ENCODE measurements around the gene ARHGAP11A.

The ARHGAP11A gene

DNA sequence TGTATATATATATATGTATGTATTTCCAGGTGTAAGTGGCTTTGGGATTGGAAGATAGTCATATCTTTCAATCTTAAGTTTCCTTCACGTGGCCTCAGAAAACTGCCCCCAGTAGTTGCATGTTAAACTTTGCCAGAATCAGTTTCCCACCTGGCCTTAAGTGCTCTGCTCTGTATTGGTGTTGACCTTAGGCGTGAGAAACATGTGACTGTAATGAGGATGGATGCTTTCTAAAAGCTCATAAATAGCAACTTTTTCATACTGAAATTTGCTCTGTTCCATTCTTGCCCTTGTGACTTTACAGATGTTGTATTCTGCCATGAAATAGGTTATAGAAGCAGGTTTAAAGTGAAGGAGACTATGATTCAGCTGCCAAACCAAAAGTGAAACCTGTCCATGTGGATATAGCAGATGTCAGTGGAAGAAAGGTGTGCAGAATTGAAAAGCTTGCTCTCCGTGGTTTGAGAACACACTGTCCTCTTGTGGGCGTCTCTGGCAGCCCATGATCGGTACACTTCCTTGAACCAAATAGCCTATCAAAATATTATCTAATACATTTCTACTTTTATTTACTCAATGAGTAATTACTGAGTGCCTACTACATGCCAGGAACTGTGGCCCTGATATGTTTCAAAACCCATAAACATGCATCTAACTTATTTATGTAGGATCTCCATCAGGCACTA lies 42.0 kb downstream of the ARHGAP11A start:
- no peak for FAIRE-seq

DNA sequence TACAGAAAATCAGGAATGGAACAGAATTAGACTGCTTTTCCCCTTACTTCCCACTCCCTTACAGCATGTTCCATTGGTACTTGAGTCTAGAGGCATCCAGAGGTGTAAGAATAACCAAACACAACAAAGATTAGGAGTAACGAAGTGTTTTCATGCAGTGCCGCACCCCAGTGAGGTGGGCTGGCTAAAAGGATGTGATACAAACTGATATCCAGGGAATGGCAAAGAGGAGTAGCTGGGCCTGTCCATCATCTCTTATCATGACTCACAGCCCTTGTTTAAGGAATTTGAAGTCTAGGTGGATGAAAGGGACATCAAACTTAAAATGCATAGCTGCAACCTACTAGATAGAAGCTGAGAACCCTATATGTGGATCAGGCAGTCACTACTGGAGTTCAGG lies 42.6 kb downstream of the ARHGAP11A start:
- FAIRE-seq = no peak

- FAIRE-seq = no peak
Observed at GRCh38 chr15:32659340-32660155, 44.2 kb downstream of the ARHGAP11A start.

GRCh38 chr15:32663671-32664070 lies 48.4 kb downstream of the ARHGAP11A start:
- FAIRE-seq = no peak

DNA sequence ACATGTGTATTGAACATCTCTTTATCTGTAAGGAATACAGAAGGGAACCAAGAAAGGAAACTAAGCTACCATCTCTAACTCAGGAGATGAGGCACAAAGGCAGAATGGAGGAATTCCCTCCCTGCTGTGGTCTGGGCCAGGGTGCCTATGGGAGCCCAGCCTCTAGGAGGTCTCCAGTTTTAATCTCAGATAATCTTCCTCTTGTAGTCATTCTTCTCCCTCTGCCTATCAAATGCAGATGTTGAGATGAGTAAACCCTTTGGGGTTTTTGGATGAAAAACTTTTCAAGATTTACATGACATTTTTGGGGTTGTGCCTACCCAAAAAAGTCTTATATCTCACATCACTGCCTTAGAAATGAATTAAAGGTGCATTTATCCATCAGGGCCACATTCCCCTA lies 49.5 kb downstream of the ARHGAP11A start:
- FAIRE-seq = no peak

DNA sequence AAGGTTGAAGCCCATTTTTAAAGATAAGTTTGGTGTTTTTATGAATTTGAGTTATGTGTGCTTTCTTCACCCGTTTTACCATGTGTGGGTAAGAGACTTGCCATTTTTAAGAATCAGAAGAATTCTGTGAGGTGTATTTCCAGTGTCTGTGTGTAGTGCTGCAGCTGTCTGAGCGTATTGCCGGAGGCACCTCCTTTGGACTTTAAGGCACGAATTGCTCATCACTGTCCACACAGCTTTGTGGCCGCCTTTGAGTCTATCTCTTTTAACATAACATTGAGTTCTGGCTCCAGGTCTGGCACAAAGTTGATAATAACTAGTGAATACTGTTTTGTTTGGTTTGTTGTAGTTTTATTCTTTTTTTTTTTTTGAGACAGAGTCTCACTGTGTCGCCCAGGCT lies 52.0 kb downstream of the ARHGAP11A start:
- FAIRE-seq = no peak

DNA sequence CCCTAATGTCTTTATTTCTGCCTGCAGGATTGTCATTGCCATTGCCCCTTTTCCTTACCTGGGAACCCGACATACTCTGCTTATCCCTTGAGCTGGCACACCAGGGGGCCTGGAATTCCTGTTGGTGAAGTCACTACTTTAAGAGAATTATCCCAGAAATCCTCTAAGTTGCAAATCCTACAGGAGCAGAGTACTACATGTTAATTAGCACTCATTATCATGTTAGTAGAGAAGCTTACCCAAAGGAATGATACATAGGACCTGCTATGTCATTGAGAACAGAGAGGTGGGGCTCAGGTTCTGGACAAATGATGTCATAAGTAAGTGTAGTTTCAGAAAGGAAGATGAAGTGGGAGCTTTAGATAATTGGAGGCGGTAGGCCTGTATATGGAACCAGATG lies 53.6 kb downstream of the ARHGAP11A start:
- FAIRE-seq = no peak

DNA sequence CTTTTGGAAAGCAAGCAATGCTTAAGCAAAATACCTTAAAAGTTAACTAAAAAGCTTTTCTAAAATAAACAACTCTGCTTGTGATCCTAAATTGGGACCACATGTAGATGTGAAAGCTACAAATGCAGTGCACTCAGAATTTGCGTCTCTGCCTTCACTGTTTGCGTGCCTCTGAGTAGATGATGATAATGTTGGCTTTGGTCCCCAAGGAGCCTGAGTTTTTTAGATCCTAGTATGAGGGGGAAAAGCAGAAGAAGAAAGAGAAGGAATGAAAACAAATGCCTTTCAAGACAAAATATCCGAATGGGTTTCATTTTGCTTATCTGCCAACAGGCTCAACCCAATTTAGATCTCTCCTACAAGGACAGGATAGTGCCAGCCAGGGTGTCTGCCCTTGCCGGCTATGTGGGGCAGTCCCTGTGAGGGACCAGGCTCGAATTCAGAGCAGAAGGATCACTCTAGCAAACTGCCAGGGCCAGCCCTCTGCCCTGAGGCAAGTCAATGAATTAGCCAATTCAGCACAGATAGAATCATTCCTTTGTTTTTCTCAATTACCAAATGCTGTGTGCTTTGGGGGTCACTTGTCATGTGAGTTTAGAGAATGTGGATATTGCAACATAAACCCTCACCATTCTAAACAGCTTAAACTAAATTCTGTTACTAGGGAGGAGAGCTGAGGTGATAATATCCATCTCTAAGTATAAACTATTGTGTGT lies 54.8 kb downstream of the ARHGAP11A start:
- no peak for FAIRE-seq

GRCh38 chr15:32670623-32671022 lies 55.3 kb downstream of the ARHGAP11A start:
- no peak for FAIRE-seq

DNA sequence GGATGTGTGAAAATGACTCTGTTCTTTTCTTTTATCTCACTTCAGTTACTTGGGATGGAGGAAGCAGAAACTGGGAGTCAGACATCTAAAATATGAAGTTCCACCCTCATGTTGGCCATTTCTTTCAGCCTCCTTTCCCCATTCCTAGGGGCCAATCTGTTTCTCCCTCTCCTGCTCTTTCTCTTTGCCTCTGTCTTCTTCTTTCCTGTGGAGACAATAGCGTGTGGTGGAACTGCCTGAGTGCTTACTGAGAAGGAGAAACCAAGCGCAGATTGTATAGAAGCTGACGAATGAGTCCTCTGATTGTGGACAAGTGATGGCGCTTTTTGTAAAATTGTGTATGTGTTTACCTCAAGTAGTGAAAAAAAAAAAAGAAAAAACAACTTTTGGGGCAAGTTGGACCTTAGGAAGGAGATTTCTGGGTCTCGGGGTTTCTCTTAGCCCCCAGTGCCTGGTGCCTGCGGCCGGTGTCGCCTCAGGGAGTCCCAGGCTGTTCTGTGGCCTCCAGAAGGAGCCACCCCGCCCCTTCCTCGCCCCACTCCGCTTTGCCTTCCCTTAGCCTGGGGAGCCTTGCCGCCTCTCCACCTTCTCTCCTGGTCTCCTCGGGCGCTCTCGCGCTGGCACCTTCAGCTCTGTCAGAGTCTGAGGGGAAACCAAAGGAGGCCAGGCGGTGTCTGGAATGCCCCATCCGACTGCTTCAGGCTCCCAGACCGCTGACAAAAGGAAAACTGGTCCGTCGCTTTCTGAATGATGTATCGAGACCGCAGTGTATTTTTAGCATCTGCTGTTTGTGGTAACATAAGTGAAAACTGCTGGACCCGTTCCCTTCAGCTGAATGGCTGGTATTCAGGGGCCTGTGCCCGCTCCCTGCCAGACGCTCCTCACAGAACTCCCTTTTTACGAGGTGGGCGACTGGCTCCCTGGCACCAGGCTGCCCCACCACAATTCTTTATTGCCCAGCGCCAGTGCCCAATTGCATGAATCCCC lies 56.3 kb downstream of the ARHGAP11A start:
- no peak for FAIRE-seq

GRCh38 chr15:32674681-32675080 lies 59.4 kb downstream of the ARHGAP11A start:
- FAIRE-seq = no peak

DNA sequence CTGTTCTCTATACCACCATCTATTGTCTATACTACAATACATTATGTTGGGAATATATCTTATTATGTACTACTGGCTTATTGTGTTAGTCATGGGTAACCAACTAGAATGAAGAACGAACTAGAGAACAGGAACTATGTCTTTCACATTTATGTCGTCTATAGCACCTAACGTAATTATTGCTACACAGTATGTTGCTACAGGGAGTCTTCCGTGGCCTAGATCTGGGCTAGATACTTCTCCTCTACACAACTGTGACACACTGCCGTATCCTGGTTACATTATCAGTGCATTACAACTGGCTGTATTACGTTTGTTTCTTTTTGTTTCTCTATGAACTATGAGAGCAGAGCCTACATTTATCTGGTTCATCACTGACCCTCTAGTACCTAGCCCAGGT lies 60.2 kb downstream of the ARHGAP11A start:
- FAIRE-seq = no peak

- FAIRE-seq = no peak
Observed at GRCh38 chr15:32676169-32676568, 60.9 kb downstream of the ARHGAP11A start.

GRCh38 chr15:32677238-32677750 lies 62.0 kb downstream of the ARHGAP11A start:
- FAIRE-seq = no peak

DNA sequence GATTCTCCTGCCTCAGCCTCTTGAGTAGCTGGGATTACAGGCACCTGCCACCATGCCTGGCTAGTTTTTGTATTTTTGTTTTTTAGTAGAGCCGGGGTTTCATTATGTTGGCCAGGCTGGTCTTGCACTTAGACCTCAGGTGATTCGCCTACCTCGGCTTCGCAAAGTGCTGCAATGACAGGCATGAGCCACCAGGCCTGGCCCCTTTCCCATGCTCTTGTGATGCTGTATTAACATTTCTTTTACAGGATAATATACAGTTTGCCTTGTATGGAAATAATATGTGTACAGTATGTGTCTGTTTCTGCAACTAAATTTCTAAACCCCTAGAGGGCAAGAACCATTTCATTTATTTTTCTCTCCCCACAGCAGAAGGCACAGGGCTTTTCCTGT lies 64.0 kb downstream of the ARHGAP11A start:
- no peak for FAIRE-seq

GRCh38 chr15:32682569-32682968 lies 67.3 kb downstream of the ARHGAP11A start:
- FAIRE-seq = no peak

DNA sequence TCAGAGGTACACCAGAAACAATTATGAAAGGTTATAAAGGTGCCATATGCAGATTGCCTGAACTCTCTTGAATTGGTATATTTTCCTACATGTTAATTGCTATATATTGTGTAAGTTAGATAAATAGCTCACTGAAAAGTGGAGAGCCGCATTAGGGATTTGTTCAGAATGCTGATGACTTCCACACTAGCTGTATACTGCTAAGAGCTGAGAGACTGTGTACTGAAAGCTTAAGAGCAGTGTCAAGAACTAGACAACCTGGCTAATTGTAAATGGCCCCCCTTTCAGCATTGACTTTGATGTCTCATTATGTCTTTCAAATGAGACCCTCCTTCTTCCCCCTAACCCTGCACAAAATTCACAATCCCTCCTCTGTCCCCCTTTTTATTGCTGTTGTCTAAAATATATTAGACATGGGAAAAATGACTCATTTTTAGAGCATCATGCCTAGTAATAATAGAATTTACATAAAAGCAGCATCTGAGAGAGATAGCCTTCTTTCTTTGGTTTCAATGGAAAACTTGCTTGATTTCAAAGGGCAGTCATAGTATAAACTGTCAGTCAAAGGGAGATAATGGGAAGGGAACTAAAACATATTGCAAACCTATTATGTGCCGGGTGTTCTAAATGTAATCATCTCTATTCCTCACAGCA lies 67.8 kb downstream of the ARHGAP11A start:
- no peak for FAIRE-seq

GRCh38 chr15:32683906-32684584 lies 68.7 kb downstream of the ARHGAP11A start:
- no peak for FAIRE-seq

DNA sequence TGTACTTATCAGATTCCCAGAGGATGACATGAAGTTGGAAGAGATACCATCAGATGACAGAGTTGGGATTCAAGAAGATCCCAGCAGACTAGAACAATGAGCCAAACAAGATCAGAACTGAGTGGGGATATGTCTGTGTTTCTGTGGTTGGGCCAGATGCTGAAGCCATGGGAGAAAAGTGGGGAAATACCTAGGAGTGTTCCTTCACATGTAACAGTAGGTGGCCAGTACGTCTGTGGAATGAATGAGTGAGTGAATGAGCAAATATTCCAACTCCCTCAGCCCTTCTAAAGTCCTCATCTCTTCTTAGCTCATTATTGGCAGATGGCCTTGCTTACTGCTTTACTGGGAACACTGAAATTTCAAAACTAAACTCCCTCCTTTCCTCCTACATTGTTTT lies 70.3 kb downstream of the ARHGAP11A start:
- no peak for FAIRE-seq

- FAIRE-seq = no peak
Observed at GRCh38 chr15:32687556-32687955, 72.3 kb downstream of the ARHGAP11A start.

DNA sequence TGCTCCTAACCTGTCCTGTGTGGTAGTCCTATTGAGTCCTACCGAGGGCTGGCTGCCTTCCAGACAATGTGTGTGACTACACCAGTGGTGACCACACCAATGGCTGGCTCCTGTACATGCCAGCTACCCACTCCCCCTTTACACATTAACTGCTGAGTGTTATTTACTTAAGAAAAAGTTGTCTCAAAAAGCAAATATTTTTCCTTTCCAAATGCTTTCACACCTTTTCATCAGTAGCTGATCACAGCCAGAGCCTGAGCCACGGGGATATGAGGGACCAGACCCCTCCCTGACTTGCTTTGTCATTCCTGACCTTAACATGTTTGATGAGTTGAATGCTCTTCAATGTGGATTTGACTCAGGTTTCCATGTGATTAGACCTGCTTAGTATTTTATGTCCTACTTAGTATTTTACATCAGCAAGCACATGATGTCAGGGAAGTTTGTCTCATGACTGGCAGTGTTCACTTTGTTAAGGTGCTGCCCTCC lies 72.9 kb downstream of the ARHGAP11A start:
- FAIRE-seq = no peak

Measured in A204.1 (cell line).